ENCODE measurements around the gene CCL1.

DNA sequence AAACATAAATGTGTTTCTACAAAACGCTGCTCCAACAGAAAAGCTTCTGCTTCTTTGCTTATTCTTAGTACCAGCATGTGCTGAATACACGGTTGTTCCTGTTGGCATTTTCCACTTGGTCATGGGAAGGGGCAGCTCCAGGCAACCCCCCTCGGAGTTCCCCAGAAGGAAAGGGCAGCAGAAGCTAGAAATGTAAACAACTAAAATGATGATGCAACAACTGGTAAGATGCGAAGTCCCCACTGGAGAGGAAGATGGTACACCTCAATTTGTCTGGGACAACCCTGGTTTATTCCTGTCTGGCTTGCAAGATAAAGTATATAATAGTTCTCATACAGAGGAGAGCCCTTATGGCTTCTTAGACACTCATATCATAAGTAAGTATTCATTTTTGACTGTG, 16.0 kb downstream of the CCL1 start:
- TF ChIP-seq, protein P1, sequence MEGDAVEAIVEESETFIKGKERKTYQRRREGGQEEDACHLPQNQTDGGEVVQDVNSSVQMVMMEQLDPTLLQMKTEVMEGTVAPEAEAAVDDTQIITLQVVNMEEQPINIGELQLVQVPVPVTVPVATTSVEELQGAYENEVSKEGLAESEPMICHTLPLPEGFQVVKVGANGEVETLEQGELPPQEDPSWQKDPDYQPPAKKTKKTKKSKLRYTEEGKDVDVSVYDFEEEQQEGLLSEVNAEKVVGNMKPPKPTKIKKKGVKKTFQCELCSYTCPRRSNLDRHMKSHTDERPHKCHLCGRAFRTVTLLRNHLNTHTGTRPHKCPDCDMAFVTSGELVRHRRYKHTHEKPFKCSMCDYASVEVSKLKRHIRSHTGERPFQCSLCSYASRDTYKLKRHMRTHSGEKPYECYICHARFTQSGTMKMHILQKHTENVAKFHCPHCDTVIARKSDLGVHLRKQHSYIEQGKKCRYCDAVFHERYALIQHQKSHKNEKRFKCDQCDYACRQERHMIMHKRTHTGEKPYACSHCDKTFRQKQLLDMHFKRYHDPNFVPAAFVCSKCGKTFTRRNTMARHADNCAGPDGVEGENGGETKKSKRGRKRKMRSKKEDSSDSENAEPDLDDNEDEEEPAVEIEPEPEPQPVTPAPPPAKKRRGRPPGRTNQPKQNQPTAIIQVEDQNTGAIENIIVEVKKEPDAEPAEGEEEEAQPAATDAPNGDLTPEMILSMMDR (IDR thresholded peaks at IDR 0.05): no peak
- TF ChIP-seq POLR2AphosphoS5 (IDR thresholded peaks at IDR 0.05; ENCODE audit: insufficient read depth in 1 of 2, low read depth in 1 of 2) (no peak), POLR2A (IDR thresholded peaks at IDR 0.05) (no peak)
